ENCODE results near the gene MT1X.

- TF ChIP-seq POLR2A (IDR thresholded peaks at IDR 0.05) (no peak), CTCF (IDR thresholded peaks at IDR 0.05) (no peak), POLR2AphosphoS5 (IDR thresholded peaks at IDR 0.05; ENCODE audit: insufficient read depth in 1 of 2, low read depth in 1 of 2) (peak; percentile 23 to 26)
These were observed 9.6 kb downstream of the MT1X start for GRCh38 chr16:56691885-56692284.
